Iris pigment epithelial cell (primary cell): ENCODE measurements around the gene NAA10.

Source experiments
- DNase-seq: peaks from one replicate; pipeline ENCODE4 v3.0.0-alpha.2; 2011; ENCODE audit warnings: low read depth

The NAA10 gene

DNA sequence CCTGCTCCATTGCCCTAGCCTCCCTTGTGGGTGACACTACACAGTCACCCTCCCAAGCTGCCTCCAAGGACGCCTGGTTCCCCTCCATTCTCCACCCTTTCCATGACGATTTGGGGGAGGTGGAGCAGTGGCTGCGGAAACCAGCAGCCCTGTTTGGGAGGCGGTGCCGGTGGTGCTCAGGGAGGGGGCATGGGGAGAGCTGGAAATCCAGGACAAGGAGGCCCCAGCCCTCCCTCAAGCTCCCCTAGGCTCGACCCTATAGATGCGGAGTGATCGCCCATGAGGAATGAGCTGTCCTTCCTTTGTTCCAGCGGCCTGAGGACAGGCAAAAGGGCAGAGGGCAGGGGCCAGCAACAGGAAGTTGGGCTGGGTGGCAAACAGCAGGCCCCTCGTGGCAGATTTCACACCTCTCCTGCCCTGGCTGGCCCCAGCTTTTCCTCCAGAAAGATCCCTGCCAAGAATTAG lies 13.2 kb upstream of the NAA10 start:
- no peak for DNase-seq

GRCh38 chrX:153947009-153947769 lies 12.4 kb upstream of the NAA10 start:
- peak; percentile 75 for DNase-seq

DNA sequence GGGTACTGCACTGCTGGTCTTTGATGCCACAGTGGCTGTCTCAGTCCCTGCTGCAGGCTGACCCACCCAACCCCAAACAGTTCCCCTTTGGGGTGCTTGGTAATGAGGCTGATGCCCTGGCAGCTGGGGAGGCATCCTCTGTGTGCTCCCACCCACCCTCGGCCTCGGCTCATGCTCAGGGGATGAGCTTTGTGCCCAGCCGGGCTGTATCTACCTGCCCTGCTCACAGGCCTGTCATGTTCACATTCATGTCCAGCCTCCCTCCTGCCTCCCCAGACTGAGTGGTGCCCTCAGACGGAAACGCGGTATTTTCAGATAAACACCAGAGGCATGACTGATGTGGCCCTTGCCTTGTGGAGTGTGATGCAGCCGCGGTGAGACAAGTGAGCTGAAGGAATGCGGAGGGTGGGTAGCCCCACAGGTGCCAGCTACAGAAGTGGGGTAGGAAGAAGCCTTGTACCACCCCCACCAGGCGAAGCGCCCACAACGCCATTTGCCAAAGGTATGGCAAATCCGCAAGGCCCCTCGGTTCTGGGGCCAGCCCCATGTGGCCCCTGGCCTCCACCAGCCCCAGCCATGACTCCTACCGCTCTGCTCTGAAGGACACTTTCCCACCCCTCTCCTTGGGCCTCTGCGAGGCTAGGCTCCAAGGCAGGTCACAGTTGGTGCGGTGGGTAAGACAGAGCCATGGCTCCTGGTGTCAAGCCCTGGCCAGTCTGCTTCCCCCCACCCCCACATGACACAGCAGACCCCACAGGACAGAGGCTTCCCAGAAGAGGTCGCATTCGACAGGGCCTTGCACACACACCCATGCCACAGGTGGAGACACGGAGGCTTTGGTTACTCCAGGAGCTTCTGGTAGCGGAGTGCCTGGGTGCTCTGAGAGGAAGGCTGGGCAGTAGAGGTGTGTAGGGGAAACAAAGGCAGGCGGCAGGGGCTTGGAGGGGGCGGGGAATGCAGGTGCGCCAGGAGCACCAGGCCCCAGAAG lies 11.4 kb upstream of the NAA10 start:
- no peak for DNase-seq

- DNase-seq, result no peak
These were observed 9.9 kb upstream of the NAA10 start for GRCh38 chrX:153944800-153945150.

GRCh38 chrX:153944140-153944799 lies 9.4 kb upstream of the NAA10 start, which contains the start of gene RENBP:
RENBP (minus strand) TSS chrX:153944643; CDS start chrX:153944610, 33 bp downstream.
- DNase-seq, result no peak

- no peak for DNase-seq
These were observed 6.8 kb upstream of the NAA10 start for GRCh38 chrX:153941336-153942252.

DNA sequence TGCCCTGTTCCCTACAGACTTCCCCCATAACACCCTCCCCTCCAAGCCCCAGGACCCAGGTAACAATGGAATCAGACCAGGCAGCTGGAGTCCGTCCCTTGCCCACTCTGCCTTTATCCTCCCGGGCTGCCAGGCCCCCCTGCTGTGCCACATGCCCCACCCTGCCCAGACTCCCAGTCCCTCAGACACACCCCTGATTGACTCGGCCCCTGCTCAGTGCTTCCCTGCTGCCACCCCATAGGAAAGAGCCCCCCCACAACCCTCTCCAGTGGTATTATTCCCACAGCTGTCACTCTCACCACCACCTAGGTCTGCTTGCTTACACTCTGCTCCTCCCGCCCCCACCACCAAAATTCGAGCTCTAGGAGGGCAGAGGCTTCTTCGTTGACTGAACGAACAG lies 4.7 kb upstream of the NAA10 start:
- DNase-seq, result no peak

GRCh38 chrX:153938226-153938786 lies 3.5 kb upstream of the NAA10 start:
- no peak for DNase-seq

DNA sequence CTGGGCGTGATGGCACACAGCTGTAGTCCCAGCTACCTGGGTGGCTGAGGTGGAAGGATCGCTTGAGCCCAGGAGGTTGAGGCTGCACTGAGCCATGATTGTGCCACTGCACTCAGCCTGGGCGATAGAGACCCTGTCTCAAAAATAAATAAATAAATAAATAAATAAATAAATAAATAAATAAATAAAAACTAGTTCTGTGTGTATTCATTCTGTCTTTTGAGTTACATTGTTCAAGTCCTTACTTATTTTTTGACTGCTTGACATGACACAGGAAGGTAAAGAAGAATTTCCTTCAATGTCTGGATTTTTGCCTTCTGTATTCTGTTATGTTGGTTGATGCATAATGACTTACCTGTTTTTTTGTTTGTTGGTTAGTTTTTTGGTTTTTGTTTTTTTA lies 2.2 kb upstream of the NAA10 start:
- no peak for DNase-seq

- DNase-seq, result no peak
These were observed 552 bp upstream of the NAA10 start for GRCh38 chrX:153935326-153935851.

DNA sequence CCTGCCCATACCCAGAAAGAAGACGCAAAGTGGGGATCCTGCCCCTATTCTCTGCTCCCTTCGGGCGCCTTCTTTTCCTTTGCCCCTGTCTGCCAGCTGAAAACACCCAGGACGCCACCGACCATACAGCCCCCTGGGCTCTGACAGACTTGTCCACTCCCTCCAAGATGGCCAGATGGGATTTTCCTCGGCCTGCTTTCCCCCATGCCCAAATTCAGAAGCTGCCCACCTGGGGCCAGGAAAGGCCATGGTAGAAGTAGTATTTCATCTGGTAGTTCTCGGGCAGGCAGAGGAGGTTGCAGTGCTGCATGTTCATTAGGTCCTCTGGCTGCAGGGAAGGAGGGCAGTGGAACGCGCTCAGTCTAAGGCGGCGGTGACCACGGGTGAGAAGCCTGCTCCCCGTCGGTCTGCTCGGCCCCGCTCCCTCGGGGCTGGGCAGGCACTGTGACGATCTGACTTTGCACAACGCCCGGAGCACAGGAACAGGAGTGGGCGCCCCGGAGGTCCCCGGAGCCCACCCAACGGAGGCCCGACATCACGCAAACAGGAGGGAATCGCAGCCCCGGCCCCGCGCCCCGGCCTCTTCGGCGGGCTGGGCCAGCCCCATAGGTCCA lies 582 bp downstream of the NAA10 start:
- no peak for DNase-seq

GRCh38 chrX:153933748-153934147 lies 1.1 kb downstream of the NAA10 start:
- peak; percentile 62 for DNase-seq

DNA sequence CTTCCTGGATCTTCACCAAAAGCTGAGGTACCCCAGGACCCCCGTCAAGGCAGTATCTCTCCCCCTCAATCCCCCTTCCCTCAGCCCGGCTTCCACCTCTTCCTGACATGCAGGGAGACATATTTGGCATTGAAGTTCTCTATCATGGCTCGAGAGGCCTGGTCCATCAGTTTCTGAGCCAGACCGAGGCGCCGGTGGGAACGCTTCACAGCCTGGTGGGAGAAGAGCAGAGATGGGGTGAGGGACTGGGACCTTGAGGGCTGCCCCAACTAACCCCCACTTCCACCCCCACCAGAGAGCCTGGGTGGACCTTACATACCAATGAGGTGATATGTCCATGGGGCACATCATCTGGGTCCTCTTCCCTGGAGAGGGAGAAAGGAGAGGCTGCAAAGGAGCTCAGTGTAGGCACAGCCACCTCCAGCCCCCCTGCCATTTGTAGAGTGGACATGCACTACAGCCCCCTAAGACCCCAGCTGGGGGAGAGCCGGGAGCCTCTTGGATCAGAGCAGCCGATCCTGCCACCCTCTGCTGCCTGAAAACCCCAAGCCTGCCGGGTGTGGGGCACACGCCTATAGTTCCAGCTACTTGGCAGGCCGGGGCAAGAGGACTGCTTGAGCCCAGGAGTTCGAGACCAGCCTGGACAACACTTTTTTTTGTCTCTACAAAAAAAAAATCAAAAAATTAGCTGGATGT lies 2.5 kb downstream of the NAA10 start:
- no peak for DNase-seq

GRCh38 chrX:153931748-153932147 lies 3.1 kb downstream of the NAA10 start:
- no peak for DNase-seq

DNA sequence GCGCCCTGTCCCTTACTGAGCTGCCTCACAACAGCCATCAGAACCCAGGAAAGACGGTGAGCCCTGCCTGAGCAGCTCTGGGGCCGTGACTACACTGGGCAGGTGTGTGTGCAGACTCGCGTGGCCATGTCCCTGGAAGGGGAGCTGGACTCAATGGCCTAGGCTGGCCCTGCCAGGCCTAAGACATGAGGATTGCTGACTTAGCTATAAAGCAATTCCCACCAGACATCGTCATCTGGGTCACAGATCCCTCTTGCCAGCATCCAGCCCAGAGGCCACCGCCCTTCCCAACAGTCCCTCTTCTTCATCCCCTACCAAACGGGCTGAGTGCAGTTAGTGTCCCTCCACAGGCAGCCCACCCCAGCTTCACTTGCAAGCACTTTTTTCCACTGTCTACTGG lies 3.7 kb downstream of the NAA10 start:
- no peak for DNase-seq

DNA sequence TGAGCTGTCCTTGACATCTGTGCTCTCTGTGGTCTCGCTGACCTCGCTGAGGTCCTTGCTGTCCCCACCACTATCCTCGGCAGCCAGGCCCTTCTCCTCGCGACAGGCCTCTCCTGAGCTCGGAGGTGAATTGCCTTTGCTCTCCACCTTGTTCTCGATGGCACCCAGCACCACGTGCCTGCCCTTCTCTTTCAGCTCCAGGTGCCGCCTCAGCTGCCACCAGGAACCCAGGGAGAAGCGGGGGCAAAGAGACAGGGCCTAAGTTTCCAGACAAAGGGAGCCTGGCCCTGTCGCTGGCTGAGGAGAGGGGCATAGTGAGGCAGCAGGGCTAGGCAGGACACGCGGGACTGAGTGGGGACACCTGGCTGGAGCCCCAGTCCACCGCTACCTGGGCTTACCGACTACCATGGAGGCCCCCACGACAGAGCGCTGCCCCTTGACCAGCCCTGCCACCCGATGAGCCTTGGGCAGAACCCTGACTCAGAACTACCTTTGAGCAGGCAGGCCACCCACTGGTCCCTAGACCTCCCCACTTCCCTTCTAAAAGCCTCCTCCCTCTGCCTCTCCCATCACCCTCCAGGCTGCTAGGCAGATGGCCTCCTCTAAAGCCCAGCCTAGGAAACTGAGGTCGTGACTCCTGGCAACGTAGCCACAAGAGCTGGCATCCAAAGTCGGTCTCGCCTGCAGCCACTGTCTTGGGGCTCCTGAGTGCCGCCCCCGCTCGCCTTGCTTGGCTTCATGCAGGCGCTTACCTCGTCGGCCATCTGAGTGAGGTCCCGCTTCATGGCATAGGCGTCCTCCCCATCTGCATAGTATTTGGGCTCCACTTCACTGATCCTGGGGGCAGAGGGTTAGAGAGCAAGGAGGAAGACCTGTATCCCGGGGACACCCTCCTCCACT lies 4.6 kb downstream of the NAA10 start:
- no peak for DNase-seq

DNA sequence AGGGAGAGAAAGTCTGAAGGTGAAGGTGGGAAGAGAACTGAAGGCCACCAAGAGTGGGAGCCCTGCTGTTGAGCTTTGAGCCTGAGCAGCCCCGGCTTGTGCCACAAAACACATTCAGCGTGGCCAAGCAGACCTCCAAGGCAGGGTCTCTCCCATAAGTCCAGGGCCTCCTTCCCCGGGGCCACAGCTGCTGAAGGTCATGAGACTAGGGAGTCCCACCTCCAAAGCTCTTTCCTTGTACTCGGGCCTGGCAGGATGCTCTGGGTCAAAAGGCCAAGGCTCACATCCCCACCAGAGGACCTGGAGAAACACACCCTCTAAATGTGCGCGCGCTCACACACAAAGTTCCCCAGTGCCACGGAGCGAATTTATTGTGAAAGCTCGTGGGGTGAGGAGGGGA lies 5.3 kb downstream of the NAA10 start:
- DNase-seq, result no peak

- DNase-seq, result no peak
These were observed 6.0 kb downstream of the NAA10 start for GRCh38 chrX:153928846-153929245.
